Caco-2 (cell line): ENCODE results near the gene COL1A2. TPM values are rescaled to one million over a fixed set of nuclear protein-coding genes. Genes with fewer than 3 reads are reported as not detected.

Experiments used
- Bru-seq: library from RNA; stranded (reverse); fragments of 400-500 nt; gene quantifications from one replicate; lab custom pipeline; 2021; lab: Mats Ljungman, UMichigan
- BruChase-seq, 2 experiments: library from RNA; stranded (reverse); fragments of 400-500 nt; gene quantifications; one replicate each; lab custom pipeline; 2021; lab: Mats Ljungman, UMichigan
- BruUV-seq: library from RNA; stranded (reverse); fragments of 400-500 nt; replicated peaks from 2 replicates; lab custom pipeline; 2021; lab: Mats Ljungman, UMichigan
- CTCF ChIA-PET: fragments of 300-600 bp; sonication (Branson Sonifier 250); formaldehyde crosslinking; loops from one replicate; lab custom pipeline; 2022; ENCODE audit warnings: antibody characterized with exemption; lab: Charles Lee
- POLR2A ChIA-PET: fragments of 300-600 bp; sonication (Branson Sonifier 250); formaldehyde crosslinking; loops from one replicate; lab custom pipeline; 2022; ENCODE audit warnings: antibody characterized with exemption; lab: Charles Lee
- DNase-seq, 2 experiments: peaks; one replicate each; pipeline versions ENCODE4 v3.0.0 to v3.0.0-alpha.2; 2020 to 2022
- H3K27me3 ChIP-seq: replicated peaks from 2 replicates; pipeline ENCODE4 v1.6.0; 2011; ENCODE audit warnings: low read length; ENCODE audit not compliant: control insufficient read depth, insufficient read depth
- H3K36me3 ChIP-seq: 2 replicates; pipeline ENCODE4 v1.5.1; 2011; ENCODE audit warnings: low read length; ENCODE audit not compliant: control insufficient read depth, insufficient read depth
- H3K4me1 ChIP-seq: fragments of 250-450 bp; sonication (Bioruptor Pico); 2 replicates; pipeline ENCODE4 v1.5.1; 2020; ENCODE audit warnings: mild to moderate bottlenecking
- H3K4me3 ChIP-seq: 2 replicates; pipeline ENCODE4 v1.5.1; 2011; ENCODE audit warnings: low read depth, mild to moderate bottlenecking, control low read depth, low read length
- H3K9me3 ChIP-seq: fragments of 250-450 bp; sonication (Bioruptor Pico); 2 replicates; pipeline ENCODE4 v1.5.1; 2020; ENCODE audit warnings: mild to moderate bottlenecking, moderate library complexity
- H3K27ac Mint-ChIP-seq: one replicate; pipeline ENCODE4 v1.8.0; 2022; ENCODE audit warnings: mixed read lengths; ENCODE audit not compliant: unreplicated experiment
- H3K27me3 Mint-ChIP-seq: one replicate; pipeline ENCODE4 v1.8.0; 2022; ENCODE audit warnings: mixed read lengths; ENCODE audit not compliant: insufficient read depth, unreplicated experiment
- H3K36me3 Mint-ChIP-seq: one replicate; pipeline ENCODE4 v1.8.0; 2022; ENCODE audit warnings: mild to moderate bottlenecking, mixed read lengths; ENCODE audit not compliant: insufficient read depth, unreplicated experiment
- H3K4me1 Mint-ChIP-seq: one replicate; pipeline ENCODE4 v1.8.0; 2022; ENCODE audit warnings: low read depth, mixed read lengths; ENCODE audit not compliant: unreplicated experiment
- H3K4me3 Mint-ChIP-seq: one replicate; pipeline ENCODE4 v1.8.0; 2022; ENCODE audit warnings: mild to moderate bottlenecking, moderate library complexity, mixed read lengths; ENCODE audit not compliant: unreplicated experiment
- H3K9me3 Mint-ChIP-seq: one replicate; pipeline ENCODE4 v1.8.0; 2022; ENCODE audit warnings: mixed read lengths; ENCODE audit not compliant: unreplicated experiment
- intact Hi-C: fragments of 100-400 bp; cut with micrococcal nuclease; formaldehyde crosslinking; loops from one replicate; pipeline ENCODE4 v1.10.0; 2022; ENCODE audit not compliant: unreplicated experiment
- long read RNA-seq: library from polyadenylated mRNA; stranded (forward); transcript quantifications from one replicate; pipeline ENCODE4 v2.0.0, GENCODE V29; 2022
- total RNA-seq: library from RNA; stranded (reverse); gene quantifications from 2 replicates; pipeline ENCODE4 v1.2.3, GENCODE V29; 2022
- TF ChIP-seq, protein P1 (sequence below), 2 experiments: fragments of 200-600 bp in 1 of 2; IDR thresholded peaks; 1 replicate in 1 of 2; 2 replicates in 1 of 2; pipeline versions ENCODE4 v1.5.1 to v1.8.0; 2011 to 2022; ENCODE audit warnings: antibody characterized with exemption in 1 of 2, control low read depth in 1 of 2, inconsistent platforms in 1 of 2, low read depth in 1 of 2, low read length in 1 of 2, mild to moderate bottlenecking in 1 of 2, moderate library complexity in 1 of 2; ENCODE audit not compliant: insufficient read depth in 1 of 2, severe bottlenecking in 1 of 2, unreplicated experiment in 1 of 2

Gene COL1A2
- total RNA-seq (2.6 and 6.7 TPM in 2 replicates), Bru-seq, nascent RNA (percentile 28 among the genes with signal in this experiment), BruChase-seq, experiment 1, labeled RNA remaining after a 2-hour chase (percentile 15 among the genes with signal in this experiment), BruChase-seq, experiment 2, labeled RNA remaining after a 6-hour chase (percentile 28 among the genes with signal in this experiment)
- long read RNA-seq, partial matches to known transcripts = 3 of 13 reads
- long read RNA-seq, other reads (novel, unspliced or antisense) = 10 of 13 reads

DNA sequence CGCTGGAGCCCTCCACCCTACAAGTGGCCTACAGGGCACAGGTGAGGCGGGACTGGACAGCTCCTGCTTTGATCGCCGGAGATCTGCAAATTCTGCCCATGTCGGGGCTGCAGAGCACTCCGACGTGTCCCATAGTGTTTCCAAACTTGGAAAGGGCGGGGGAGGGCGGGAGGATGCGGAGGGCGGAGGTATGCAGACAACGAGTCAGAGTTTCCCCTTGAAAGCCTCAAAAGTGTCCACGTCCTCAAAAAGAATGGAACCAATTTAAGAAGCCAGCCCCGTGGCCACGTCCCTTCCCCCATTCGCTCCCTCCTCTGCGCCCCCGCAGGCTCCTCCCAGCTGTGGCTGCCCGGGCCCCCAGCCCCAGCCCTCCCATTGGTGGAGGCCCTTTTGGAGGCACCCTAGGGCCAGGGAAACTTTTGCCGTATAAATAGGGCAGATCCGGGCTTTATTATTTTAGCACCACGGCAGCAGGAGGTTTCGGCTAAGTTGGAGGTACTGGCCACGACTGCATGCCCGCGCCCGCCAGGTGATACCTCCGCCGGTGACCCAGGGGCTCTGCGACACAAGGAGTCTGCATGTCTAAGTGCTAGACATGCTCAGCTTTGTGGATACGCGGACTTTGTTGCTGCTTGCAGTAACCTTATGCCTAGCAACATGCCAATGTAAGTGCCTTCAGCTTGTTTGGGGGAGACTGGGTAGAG lies at the start of gene COL1A2:
TSS of gene COL1A2 (plus strand) at position 459 of the 704 bp plus-strand sequence. CDS start at position 596, 137 bp downstream.
- Mint-ChIP-seq H3K9me3 (no peaks in the 10 kb centered on the region), H3K4me1 (peaks cover 6% of the 10 kb centered on the region), H3K27me3 (no peaks in the 10 kb centered on the region), H3K27ac (no peak within 1 kb of the TSS), H3K4me3 (peak within 1 kb of the TSS; percentile 59), H3K36me3 (no peaks in the 10 kb centered on the region)
- Histone ChIP-seq H3K9me3 (no peaks in the 10 kb centered on the region), H3K36me3 (no peaks in the 10 kb centered on the region), H3K27me3 (no peaks in the 10 kb centered on the region), H3K4me1 (peaks cover 11% of the 10 kb centered on the region), H3K4me3 (no peak within 1 kb of the TSS)
- ChIA-PET POLR2A (no interaction called here), CTCF (interaction anchor here (0.6 to 2.6 kb wide), 11 partner anchors 42 to 852 kb away, joined by 3 to 56 read pairs (median 6); no protein-coding TSS in a partner anchor)
- BruUV-seq = no TSS peak
- intact Hi-C loops = loop anchor here (1.0 kb wide), 3 partner anchors 93 to 105 kb away; no protein-coding TSS in a partner anchor
- peak in 1 of 2 experiments; percentile 35 for DNase-seq
- TF ChIP-seq, protein P1, sequence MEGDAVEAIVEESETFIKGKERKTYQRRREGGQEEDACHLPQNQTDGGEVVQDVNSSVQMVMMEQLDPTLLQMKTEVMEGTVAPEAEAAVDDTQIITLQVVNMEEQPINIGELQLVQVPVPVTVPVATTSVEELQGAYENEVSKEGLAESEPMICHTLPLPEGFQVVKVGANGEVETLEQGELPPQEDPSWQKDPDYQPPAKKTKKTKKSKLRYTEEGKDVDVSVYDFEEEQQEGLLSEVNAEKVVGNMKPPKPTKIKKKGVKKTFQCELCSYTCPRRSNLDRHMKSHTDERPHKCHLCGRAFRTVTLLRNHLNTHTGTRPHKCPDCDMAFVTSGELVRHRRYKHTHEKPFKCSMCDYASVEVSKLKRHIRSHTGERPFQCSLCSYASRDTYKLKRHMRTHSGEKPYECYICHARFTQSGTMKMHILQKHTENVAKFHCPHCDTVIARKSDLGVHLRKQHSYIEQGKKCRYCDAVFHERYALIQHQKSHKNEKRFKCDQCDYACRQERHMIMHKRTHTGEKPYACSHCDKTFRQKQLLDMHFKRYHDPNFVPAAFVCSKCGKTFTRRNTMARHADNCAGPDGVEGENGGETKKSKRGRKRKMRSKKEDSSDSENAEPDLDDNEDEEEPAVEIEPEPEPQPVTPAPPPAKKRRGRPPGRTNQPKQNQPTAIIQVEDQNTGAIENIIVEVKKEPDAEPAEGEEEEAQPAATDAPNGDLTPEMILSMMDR (IDR thresholded peaks at IDR 0.05; ENCODE audit: insufficient read depth in 1 of 2, low read depth in 1 of 2, low read length in 1 of 2, severe bottlenecking in 1 of 2, unreplicated experiment in 1 of 2) = no peak

- no peaks in the 10 kb centered on the region for H3K4me1 ChIP-seq
- Mint-ChIP-seq H3K9me3 (no peaks in the 10 kb centered on the region), H3K27ac (no peak overlapping the region), H3K4me1 (no peaks in the 10 kb centered on the region), H3K4me3 (no peak overlapping the region), H3K36me3 (no peaks in the 10 kb centered on the region), H3K27me3 (peaks cover 3% of the 10 kb centered on the region)
- no TSS peak for BruUV-seq
- H3K36me3 ChIP-seq = no peaks in the 10 kb centered on the region
- TF ChIP-seq, protein P1 (IDR thresholded peaks at IDR 0.05; ENCODE audit: insufficient read depth in 1 of 2, low read depth in 1 of 2, low read length in 1 of 2, severe bottlenecking in 1 of 2, unreplicated experiment in 1 of 2) = no peak
- DNase-seq = no peak
- no peak overlapping the region for H3K4me3 ChIP-seq
- CTCF ChIA-PET = no interaction called here
- POLR2A ChIA-PET = no interaction called here
- no peaks in the 10 kb centered on the region; the same call in 1 of the 2 replicates for H3K27me3 ChIP-seq
- H3K9me3 ChIP-seq = no peaks in the 10 kb centered on the region
- intact Hi-C loops = no loop called here
Observed at GRCh38 chr7:94345907-94346306, 48.8 kb upstream of the COL1A2 start.

DNA sequence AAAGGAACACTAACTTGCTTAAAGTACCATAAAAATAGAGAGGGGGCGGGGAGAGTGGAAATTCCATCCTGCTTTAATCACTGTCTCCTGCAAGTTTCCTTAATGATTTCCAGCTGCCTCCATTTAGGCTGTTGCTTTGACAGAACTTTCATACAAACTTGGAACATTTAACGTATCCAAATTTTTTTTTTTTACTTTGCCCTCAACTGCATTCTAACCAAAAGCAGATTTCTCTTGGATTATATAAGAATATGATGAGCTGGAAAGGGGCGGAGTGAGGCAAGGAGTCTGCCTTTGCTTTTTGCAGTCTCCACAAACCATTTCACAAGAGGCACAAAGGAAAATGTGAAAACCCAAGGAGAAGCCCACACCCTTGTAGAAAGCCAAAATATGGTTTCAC lies 46.6 kb upstream of the COL1A2 start:
- no peak overlapping the region for H3K27ac Mint-ChIP-seq
- H3K36me3 ChIP-seq = no peaks in the 10 kb centered on the region
- peaks cover 3% of the 10 kb centered on the region for H3K27me3 Mint-ChIP-seq
- no peaks in the 10 kb centered on the region; the same call in 1 of the 2 replicates for H3K27me3 ChIP-seq
- no TSS peak for BruUV-seq
- intact Hi-C loops = no loop called here
- DNase-seq = no peak
- H3K4me1 ChIP-seq = no peaks in the 10 kb centered on the region
- no peaks in the 10 kb centered on the region for H3K9me3 Mint-ChIP-seq
- H3K4me3 ChIP-seq = no peak overlapping the region
- no peaks in the 10 kb centered on the region for H3K36me3 Mint-ChIP-seq
- ChIA-PET POLR2A (no interaction called here), CTCF (no interaction called here)
- no peaks in the 10 kb centered on the region for H3K9me3 ChIP-seq
- no peak overlapping the region for H3K4me3 Mint-ChIP-seq
- TF ChIP-seq, protein P1 (IDR thresholded peaks at IDR 0.05; ENCODE audit: insufficient read depth in 1 of 2, low read depth in 1 of 2, low read length in 1 of 2, severe bottlenecking in 1 of 2, unreplicated experiment in 1 of 2) = no peak
- H3K4me1 Mint-ChIP-seq = no peaks in the 10 kb centered on the region
